OCI-LY1 (cell line): ENCODE results near the gene WIPF1.

Experiments used
- H2AFZ ChIP-seq: fragments of 200-600 bp; sonication (generic), shearing (Covaris generic); 2 replicates; pipeline ENCODE4 v1.6.0; 2014; ENCODE audit warnings: antibody characterized with exemption, mild to moderate bottlenecking, low read length
- H3F3A ChIP-seq: fragments of 200-600 bp; sonication (generic), shearing (Covaris generic); 2 replicates; pipeline ENCODE4 v1.6.0; 2014; ENCODE audit warnings: mild to moderate bottlenecking, antibody characterized with exemption, low read length, moderate library complexity; ENCODE audit not compliant: insufficient read depth
- H3K27ac ChIP-seq: fragments of 200-600 bp; sonication (generic); 2 replicates; pipeline ENCODE4 v1.5.1; 2014; ENCODE audit warnings: low read length, mixed run types, mild to moderate bottlenecking, low read depth; ENCODE audit not compliant: poor library complexity, severe bottlenecking
- H3K27me3 ChIP-seq: fragments of 200-600 bp; sonication (generic); 2 replicates; pipeline ENCODE4 v1.6.0; 2014; ENCODE audit warnings: antibody characterized with exemption, mild to moderate bottlenecking, low read length, moderate library complexity; ENCODE audit not compliant: insufficient read depth
- H3K36me3 ChIP-seq: fragments of 200-600 bp; sonication (generic); 2 replicates; pipeline ENCODE4 v1.6.1; 2014; ENCODE audit warnings: mild to moderate bottlenecking, antibody characterized with exemption, low read length, moderate library complexity, mixed read lengths; ENCODE audit not compliant: insufficient read depth
- H3K4me1 ChIP-seq: fragments of 200-600 bp; sonication (generic); 2 replicates; pipeline ENCODE4 v1.5.1; 2014; ENCODE audit warnings: mild to moderate bottlenecking, low read length, moderate library complexity; ENCODE audit not compliant: insufficient read depth, severe bottlenecking
- H3K4me2 ChIP-seq: fragments of 200-600 bp; sonication (generic), shearing (Covaris generic); 2 replicates; pipeline ENCODE4 v1.6.1; 2014; ENCODE audit warnings: low read length
- H3K4me3 ChIP-seq: fragments of 200-600 bp; sonication (generic); 2 replicates; pipeline ENCODE4 v1.5.1; 2014; ENCODE audit warnings: low read length, low read depth, mild to moderate bottlenecking, mixed read lengths; ENCODE audit not compliant: poor library complexity, severe bottlenecking
- H3K79me2 ChIP-seq: fragments of 200-600 bp; shearing (Covaris generic); 2 replicates; pipeline ENCODE4 v1.6.1; 2016; ENCODE audit warnings: mixed run types, low read length, mixed read lengths; ENCODE audit not compliant: insufficient read depth
- H3K9ac ChIP-seq: fragments of 200-600 bp; sonication (generic), shearing (Covaris generic); 2 replicates; pipeline ENCODE4 v1.6.1; 2014; ENCODE audit warnings: mild to moderate bottlenecking, low read length, mixed read lengths
- H3K9me2 ChIP-seq: fragments of 200-600 bp; sonication (generic), shearing (Covaris generic); 2 replicates; pipeline ENCODE4 v1.6.1; 2014; ENCODE audit warnings: low read depth, mild to moderate bottlenecking, low read length, mixed read lengths
- H3K9me3 ChIP-seq: fragments of 200-600 bp; shearing (Covaris generic); 2 replicates; pipeline ENCODE4 v1.6.1; 2014; ENCODE audit warnings: low read length, mixed read lengths
- H4K20me1 ChIP-seq: fragments of 200-600 bp; sonication (generic), shearing (Covaris generic); 2 replicates; pipeline ENCODE4 v1.6.0; 2016; ENCODE audit warnings: mild to moderate bottlenecking, low read length; ENCODE audit not compliant: insufficient read depth
- EZH2 ChIP-seq: fragments of 200-600 bp; sonication (generic), shearing (Covaris generic); IDR thresholded peaks from 2 replicates; pipeline ENCODE4 v1.8.0; 2017; ENCODE audit warnings: borderline replicate concordance, mixed run types, mild to moderate bottlenecking, antibody characterized with exemption, low read length, moderate library complexity, mixed read lengths
- TF ChIP-seq, protein P1 (sequence below): fragments of 200-600 bp; sonication (generic), shearing (Covaris generic); IDR thresholded peaks from 2 replicates; pipeline ENCODE4 v1.5.1; 2017; ENCODE audit warnings: mild to moderate bottlenecking, antibody characterized with exemption, low read length, moderate library complexity, mixed read lengths

WIPF1 gene

DNA sequence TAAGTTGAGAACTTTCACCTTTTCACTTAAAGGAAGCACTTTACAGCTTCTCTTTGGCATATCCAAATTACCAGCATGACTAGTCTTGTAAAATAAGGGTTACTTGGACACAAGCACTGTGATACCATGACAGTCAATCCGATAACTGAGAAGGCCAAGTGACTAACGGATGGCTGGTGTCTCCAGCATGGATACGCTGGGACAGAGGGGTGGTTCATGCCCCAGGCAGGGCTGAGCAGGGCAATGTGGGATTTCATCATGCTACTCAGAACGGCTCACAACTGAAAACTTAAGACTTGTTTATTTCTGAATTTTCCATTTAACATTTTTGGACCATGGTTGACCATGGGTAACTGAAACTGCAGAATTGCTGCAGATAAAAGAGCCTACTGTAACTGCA is 67.7 kb downstream of the WIPF1 start:
- H2AFZ ChIP-seq = peak overlapping the region; percentile 95
- H3K9me2 ChIP-seq = no peaks in the 10 kb centered on the region
- no peaks in the 10 kb centered on the region for H3F3A ChIP-seq
- peak overlapping the region; percentile 40 for H3K4me2 ChIP-seq
- no peaks in the 10 kb centered on the region; the same call in 1 of the 2 replicates for H3K9me3 ChIP-seq
- TF ChIP-seq, protein P1, sequence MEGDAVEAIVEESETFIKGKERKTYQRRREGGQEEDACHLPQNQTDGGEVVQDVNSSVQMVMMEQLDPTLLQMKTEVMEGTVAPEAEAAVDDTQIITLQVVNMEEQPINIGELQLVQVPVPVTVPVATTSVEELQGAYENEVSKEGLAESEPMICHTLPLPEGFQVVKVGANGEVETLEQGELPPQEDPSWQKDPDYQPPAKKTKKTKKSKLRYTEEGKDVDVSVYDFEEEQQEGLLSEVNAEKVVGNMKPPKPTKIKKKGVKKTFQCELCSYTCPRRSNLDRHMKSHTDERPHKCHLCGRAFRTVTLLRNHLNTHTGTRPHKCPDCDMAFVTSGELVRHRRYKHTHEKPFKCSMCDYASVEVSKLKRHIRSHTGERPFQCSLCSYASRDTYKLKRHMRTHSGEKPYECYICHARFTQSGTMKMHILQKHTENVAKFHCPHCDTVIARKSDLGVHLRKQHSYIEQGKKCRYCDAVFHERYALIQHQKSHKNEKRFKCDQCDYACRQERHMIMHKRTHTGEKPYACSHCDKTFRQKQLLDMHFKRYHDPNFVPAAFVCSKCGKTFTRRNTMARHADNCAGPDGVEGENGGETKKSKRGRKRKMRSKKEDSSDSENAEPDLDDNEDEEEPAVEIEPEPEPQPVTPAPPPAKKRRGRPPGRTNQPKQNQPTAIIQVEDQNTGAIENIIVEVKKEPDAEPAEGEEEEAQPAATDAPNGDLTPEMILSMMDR = no peak
- TF ChIP-seq EZH2 = no peak
- no peak overlapping the region for H3K4me3 ChIP-seq
- no peaks in the 10 kb centered on the region for H4K20me1 ChIP-seq
- peaks cover 23% of the 10 kb centered on the region for H3K4me1 ChIP-seq
- H3K9ac ChIP-seq = peak overlapping the region; percentile 36
- no peaks in the 10 kb centered on the region for H3K27me3 ChIP-seq
- no peaks in the 10 kb centered on the region for H3K79me2 ChIP-seq
- no peaks in the 10 kb centered on the region; the same call in 1 of the 2 replicates for H3K36me3 ChIP-seq
- peak overlapping the region; percentile 72 for H3K27ac ChIP-seq

DNA sequence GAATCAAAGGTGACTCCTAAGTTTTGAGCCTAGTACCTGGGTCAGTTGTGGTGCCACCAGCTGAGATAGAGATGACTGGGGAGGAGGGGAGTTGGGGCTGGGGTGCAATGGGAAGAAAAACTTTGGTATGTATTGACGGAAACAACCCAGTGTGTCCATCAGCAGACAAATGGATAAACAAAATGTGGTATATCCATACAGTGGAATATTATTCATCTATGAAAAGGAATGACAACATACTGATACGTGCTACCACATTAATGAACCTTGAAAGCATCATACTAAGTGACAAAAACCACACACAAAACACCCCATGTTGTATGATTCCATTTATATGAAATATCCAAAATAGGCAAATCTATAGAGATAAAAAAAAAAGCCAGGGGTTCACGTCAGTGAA is 69.6 kb downstream of the WIPF1 start:
- H4K20me1 ChIP-seq = no peaks in the 10 kb centered on the region
- no peak for TF ChIP-seq EZH2
- TF ChIP-seq, protein P1 = no peak
- H3K27me3 ChIP-seq = no peaks in the 10 kb centered on the region
- no peaks in the 10 kb centered on the region; the same call in 1 of the 2 replicates for H3K9me3 ChIP-seq
- H3K9ac ChIP-seq = no peak overlapping the region
- no peak overlapping the region for H3K4me3 ChIP-seq
- H3K4me2 ChIP-seq = no peak overlapping the region
- no peaks in the 10 kb centered on the region for H3K9me2 ChIP-seq
- H3F3A ChIP-seq = no peaks in the 10 kb centered on the region
- no peak overlapping the region for H3K27ac ChIP-seq
- peaks cover 23% of the 10 kb centered on the region for H3K4me1 ChIP-seq
- H3K36me3 ChIP-seq = no peaks in the 10 kb centered on the region; the same call in 1 of the 2 replicates
- no peaks in the 10 kb centered on the region for H3K79me2 ChIP-seq
- no peak overlapping the region for H2AFZ ChIP-seq

DNA sequence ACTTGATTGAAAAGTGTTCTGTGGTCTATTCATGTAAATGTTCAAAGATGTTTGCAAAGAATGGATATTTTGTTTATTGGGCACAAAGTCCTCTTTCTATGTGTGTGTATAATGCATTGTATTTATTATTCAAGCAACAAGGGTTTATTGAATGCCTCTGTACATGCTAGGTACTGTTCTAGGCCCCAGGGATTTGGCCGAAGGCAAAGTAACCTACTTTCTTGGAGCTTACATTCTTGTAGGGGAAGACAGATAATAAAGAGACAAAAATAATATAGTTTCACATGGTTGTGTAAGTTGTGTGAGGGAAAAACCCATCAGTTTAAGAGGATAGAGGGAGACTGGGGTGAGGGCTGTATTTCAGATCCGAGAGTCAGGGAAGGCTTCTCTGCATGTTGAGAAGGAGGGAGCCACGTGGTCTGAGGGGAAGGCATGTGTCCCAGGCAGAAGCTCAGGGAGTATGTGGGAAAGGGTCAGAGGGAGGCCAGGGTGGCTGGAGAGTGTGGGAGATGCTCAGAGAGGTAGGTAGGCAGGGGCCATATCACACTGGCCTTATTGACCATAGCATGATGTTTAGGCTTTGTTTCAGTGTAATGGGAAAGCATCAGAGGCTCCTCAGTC is 70.4 kb downstream of the WIPF1 start:
- Histone ChIP-seq H3K79me2 (no peaks in the 10 kb centered on the region), H3F3A (no peaks in the 10 kb centered on the region), H3K9ac (no peak overlapping the region), H3K4me1 (peaks cover 21% of the 10 kb centered on the region), H3K9me2 (no peaks in the 10 kb centered on the region), H3K4me3 (no peak overlapping the region), H3K4me2 (no peak overlapping the region), H3K27ac (no peak overlapping the region), H3K36me3 (no peaks in the 10 kb centered on the region; the same call in 1 of the 2 replicates), H3K9me3 (no peaks in the 10 kb centered on the region; the same call in 1 of the 2 replicates), H4K20me1 (no peaks in the 10 kb centered on the region), H2AFZ (no peak overlapping the region), H3K27me3 (no peaks in the 10 kb centered on the region)
- TF ChIP-seq EZH2 = no peak
- TF ChIP-seq, protein P1 = no peak
